HK-2 (cell line): ENCODE measurements around the gene LRRTM4.
"Not testable (repeated sequence)": the region's sequence is repeated elsewhere in the genome, so short reads cannot be mapped to it uniquely, and the experiment has no call there.

Source experiments
- DNase-seq: peaks from one replicate; pipeline ENCODE4 v3.0.0-alpha.2; 2018; ENCODE audit not compliant: unreplicated experiment

Gene LRRTM4

GRCh38 chr2:76867854-76868253 is 654.3 kb downstream of the LRRTM4 start:
- peak; percentile 5 for DNase-seq

DNA sequence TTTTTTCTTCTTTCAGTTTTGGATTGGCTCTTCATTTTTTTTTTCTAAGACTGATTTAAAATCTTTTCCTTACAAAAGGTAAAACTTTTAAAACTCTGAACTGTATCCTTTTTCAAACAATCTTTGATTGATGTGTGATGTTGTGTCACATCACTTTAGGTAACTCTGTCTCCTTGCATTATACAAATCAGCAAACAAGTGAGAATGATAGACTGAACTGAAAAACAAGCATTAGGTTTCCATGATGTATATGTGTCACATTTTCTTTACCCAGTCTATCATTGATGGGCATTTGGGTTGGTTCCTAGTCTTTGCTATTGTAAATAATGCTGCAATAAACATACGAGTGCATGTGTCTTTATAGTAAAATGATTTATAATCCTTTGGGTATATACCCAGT is 655.7 kb downstream of the LRRTM4 start:
- no peak for DNase-seq

DNA sequence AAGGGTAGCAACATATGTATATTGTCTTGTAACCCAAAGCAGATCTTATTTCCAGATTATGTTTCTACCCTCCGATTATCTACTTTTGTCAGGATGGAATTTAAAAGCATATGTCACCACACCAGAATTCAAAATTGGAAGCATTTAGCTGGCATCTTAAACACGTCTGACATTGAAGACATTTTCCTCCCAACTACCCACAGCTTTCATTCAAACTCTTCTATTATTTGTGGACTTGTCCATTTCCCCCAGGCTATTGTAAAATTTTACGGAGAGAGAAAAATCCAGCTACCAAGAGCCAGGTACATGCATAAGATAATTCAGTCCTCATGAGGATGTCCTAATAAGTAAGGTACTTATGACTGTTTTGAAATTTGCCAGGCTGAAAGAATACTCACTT is 659.3 kb downstream of the LRRTM4 start:
- no peak for DNase-seq

- no peak for DNase-seq
These were observed 660.5 kb downstream of the LRRTM4 start for GRCh38 chr2:76861708-76862107.

GRCh38 chr2:76851000-76851399 is 671.2 kb downstream of the LRRTM4 start:
- no peak for DNase-seq

DNA sequence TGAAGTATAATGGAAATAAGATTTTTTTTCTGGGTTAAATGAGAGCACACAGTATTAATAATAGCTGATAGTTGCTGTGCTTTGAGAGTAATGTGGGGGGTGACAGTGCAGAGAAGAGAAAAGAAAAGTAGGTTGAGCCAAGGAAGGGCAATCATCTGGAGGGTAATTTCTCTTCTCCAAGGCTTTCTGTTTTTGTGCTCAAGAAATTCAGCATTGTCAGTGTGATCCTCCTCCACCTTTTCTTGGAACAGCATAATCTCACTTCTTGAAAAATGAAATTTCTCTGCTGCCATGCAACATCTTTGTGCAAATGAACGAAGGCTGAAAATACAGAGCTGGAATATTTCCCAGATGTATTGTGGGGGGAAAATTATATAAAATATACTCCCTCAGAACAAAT is 673.1 kb downstream of the LRRTM4 start:
- no peak for DNase-seq

DNA sequence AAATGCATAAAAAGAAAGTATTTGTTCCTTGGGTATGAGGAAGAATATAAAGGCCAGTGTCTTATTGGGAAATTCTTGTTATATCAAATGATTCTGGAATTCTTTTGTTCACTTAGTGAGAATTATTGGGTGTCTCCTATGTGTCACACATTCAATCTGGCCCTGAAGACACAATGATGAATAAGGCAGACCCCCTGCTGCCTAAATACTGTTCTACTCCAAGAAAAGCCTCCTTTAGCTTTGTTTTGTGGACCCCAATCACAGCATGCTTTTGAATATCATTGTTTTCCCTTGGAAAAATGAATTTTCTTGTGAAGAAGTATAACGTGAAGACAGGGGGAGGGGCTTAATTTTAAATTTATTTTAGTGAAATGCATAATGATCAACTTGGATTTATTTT is 682.4 kb downstream of the LRRTM4 start:
- no peak for DNase-seq

GRCh38 chr2:76829374-76830234 is 692.6 kb downstream of the LRRTM4 start:
- no peak for DNase-seq

- DNase-seq: no peak
These were observed 695.5 kb downstream of the LRRTM4 start for GRCh38 chr2:76826691-76827090.

- DNase-seq: no peak
These were observed 696.8 kb downstream of the LRRTM4 start for GRCh38 chr2:76825140-76825970.

DNA sequence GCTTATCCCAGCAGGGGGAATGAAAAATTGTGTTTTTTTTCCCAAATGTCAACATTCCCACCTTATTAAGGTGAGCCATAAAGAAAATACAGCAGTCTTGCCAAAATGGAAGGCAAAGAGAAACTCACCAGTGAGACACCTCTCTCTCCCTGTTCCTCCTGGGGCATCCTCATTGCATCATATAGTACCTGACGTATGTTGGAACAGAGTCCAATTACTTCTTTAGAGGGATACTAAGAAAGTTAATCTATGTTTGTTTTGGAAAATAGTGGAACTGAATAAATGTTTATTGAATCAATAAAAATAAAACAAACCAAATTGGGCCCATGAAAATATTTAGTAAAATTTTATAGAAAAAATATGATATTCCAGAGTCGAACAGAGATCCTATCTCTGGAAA is 700.4 kb downstream of the LRRTM4 start:
- no peak for DNase-seq

GRCh38 chr2:76813084-76813483 is 709.1 kb downstream of the LRRTM4 start:
- no peak for DNase-seq

GRCh38 chr2:76812156-76812555 is 710.0 kb downstream of the LRRTM4 start:
- no peak for DNase-seq

GRCh38 chr2:76809136-76809535 is 713.0 kb downstream of the LRRTM4 start:
- no peak for DNase-seq

DNA sequence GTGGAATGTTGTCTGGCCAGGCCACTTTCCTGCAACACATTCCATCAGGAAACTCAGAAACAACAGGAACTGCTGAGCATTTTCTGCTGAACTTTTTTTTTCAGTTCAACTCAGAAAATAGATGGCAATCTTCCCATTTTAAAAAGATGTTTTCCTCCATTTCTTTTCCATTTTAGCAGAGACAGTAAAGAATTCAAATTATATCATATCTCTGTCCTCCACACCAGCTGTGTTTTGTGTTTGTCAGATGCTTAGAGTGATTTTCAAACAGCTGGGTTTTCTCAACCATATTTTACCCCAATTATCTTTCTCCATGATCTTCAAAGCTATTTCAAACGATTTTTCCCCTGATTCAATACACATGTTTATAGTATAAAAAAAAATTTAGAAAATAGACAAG is 713.4 kb downstream of the LRRTM4 start:
- DNase-seq: no peak

DNA sequence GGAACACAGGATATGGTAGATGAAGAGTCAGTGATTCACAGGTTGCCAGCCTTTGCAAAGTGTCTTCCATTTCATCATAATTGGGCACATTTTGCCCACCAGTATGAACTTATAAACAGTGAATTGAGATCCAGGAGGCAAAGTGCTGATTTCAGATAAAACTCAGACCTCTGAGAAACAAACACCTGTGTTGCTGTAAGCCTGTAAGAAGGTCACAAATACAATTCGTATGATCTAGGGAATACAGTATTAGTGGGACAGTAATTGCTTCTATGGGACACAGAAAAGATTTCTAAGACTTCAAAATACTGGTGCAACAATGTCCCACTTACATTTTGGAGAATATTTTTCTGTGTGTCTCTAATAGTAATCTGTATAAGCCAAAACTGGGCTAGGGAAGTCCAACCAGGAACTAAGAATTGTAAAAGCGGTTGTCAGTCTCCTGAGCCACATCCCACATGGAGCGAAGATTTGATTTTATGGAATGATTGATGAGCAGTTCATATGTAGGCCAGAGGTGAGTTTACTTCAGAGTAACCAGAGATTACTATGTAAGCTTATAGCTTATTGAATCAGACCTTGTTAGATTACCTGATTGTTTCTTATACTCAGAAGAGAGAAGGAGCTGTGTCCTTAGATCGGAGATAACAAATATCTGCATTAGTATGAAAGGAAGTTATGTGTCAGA is 728.4 kb downstream of the LRRTM4 start:
- DNase-seq: no peak

DNA sequence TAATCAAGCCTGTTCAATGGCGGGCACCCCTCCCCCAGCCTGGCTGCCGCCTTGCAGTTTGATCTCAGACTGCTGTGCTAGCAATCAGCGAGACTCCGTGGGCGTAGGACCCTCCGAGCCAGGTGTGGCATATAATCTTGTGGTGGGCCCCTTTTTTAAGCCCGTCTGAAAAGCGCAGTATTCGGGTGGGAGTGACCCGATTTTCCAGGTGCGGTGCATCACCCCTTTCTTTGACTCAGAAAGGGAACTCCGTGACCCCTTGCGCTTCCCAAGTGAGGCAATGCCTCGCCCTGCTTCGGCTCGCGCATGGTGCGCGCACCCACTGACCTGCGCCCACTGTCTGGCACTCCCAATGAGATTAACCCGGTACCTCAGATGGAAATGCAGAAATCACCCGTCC is 740.9 kb downstream of the LRRTM4 start:
- not testable (repeated sequence) for DNase-seq

- no peak for DNase-seq
These were observed 758.9 kb downstream of the LRRTM4 start for GRCh38 chr2:76763276-76763675.

DNA sequence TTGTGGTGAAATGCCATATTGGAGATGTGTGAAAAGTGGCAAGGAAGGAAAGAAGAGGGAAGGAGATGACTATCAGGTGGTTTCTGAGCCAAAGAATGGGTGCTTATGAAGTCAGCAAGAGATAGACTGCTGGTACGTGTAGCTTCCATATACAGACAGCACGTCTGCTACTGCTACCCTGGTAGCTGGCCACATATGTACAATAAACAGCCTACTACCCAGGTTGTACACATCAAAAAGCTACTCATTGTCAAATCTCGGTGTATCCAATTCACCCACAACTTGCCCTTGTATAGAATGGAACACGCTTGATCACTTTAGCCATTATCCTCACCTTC is 761.8 kb downstream of the LRRTM4 start:
- DNase-seq: no peak

GRCh38 chr2:76759634-76760366 is 762.4 kb downstream of the LRRTM4 start:
- DNase-seq: no peak

- DNase-seq: no peak
These were observed 769.7 kb downstream of the LRRTM4 start for GRCh38 chr2:76752506-76752905.

GRCh38 chr2:76749858-76750257 is 772.3 kb downstream of the LRRTM4 start:
- DNase-seq: no peak
